Stomach smooth muscle (tissue), 2 donors: ENCODE results near the gene SELENOV.

Experiments
- H3K27ac ChIP-seq: one replicate; pipeline ENCODE4 v1.7.0; 2013; ENCODE audit warnings: mild to moderate bottlenecking, low read length, inconsistent platforms
- H3K27me3 ChIP-seq, 2 donors: one replicate each; pipeline ENCODE4 v1.7.0; 2013; ENCODE audit warnings: low read length in 2 of 2; ENCODE audit not compliant: insufficient read depth in 2 of 2, control insufficient read depth in 1 of 2
- H3K36me3 ChIP-seq, 2 donors: one replicate each; pipeline ENCODE4 v1.7.0; 2013; ENCODE audit warnings: low read length in 2 of 2; ENCODE audit not compliant: control insufficient read depth in 2 of 2, insufficient read depth in 2 of 2
- H3K4me1 ChIP-seq: one replicate; pipeline ENCODE4 v1.7.0; 2013; ENCODE audit warnings: low read length; ENCODE audit not compliant: control insufficient read depth, insufficient read depth
- H3K4me3 ChIP-seq, 2 donors: one replicate each; pipeline ENCODE4 v1.7.0; 2013; ENCODE audit warnings: low read length in 2 of 2
- H3K9ac ChIP-seq, 2 donors: one replicate each; pipeline ENCODE4 v1.7.0; 2013; ENCODE audit warnings: low read length in 2 of 2, mild to moderate bottlenecking in 1 of 2
- H3K9me3 ChIP-seq, 2 donors: one replicate each; pipeline ENCODE4 v1.7.0; 2013; ENCODE audit warnings: low read length in 2 of 2; ENCODE audit not compliant: control insufficient read depth in 2 of 2
- donor health status: healthy.
- donor health status: Pancreatic carcinoma.

The SELENOV gene

DNA sequence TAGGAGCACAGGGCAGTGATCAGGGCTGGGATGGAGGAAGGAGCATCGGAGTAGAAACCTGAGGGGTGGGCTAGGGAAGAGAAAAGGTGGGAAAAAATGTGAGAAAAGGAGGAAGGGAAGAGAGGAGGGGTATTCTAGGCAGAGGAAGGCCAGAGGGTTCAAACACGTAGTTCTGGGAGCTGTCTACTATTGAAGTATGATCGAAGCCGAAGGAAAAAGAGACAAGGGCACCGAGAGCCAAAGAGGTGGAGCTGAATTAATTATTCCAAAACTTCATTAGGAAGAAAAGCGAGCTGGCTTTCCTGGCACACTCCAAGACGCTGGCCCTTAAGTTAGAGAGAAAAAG is 8.4 kb upstream of the SELENOV start:
- peaks cover 56 to 62% of the 10 kb centered on the region in 2 donors for H3K27me3 ChIP-seq
- peak overlapping the region in 1 of 2 donors; percentile 61 for H3K4me3 ChIP-seq
- H3K9ac ChIP-seq, result no peak overlapping the region

DNA sequence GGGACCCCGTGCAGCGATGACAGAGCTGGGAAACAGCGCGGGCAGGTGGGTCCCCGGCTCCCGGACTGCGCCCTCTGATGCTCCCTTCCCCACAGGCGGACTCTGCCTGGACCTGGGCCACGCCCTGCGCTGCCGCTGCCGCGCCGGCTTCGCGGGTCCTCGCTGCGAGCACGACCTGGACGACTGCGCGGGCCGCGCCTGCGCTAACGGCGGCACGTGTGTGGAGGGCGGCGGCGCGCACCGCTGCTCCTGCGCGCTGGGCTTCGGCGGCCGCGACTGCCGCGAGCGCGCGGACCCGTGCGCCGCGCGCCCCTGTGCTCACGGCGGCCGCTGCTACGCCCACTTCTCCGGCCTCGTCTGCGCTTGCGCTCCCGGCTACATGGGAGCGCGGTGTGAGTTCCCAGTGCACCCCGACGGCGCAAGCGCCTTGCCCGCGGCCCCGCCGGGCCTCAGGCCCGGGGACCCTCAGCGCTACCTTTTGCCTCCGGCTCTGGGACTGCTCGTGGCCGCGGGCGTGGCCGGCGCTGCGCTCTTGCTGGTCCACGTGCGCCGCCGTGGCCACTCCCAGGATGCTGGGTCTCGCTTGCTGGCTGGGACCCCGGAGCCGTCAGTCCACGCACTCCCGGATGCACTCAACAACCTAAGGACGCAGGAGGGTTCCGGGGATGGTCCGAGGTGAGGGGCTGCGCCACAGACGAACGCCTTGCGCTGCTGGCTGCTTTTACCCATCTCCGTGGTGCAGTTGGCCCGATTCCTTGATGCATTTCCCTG is 7.8 kb upstream of the SELENOV start:
- H3K4me1 ChIP-seq, result peaks cover 12% of the 10 kb centered on the region
- H3K4me3 ChIP-seq, result peak overlapping the region; percentile 38 to 61
- no peak overlapping the region for H3K27ac ChIP-seq
- H3K9me3 ChIP-seq, result no peaks in the 10 kb centered on the region
- H3K27me3 ChIP-seq, result peaks cover 56 to 64% of the 10 kb centered on the region in 2 donors
- no peak overlapping the region for H3K9ac ChIP-seq
- H3K36me3 ChIP-seq, result no peaks in the 10 kb centered on the region

More for the DNA sequence above, 8.4 kb upstream of the SELENOV start:
- Histone ChIP-seq H3K4me1 (peaks cover 12% of the 10 kb centered on the region), H3K36me3 (no peaks in the 10 kb centered on the region), H3K9me3 (no peaks in the 10 kb centered on the region), H3K27ac (no peak overlapping the region)

DNA sequence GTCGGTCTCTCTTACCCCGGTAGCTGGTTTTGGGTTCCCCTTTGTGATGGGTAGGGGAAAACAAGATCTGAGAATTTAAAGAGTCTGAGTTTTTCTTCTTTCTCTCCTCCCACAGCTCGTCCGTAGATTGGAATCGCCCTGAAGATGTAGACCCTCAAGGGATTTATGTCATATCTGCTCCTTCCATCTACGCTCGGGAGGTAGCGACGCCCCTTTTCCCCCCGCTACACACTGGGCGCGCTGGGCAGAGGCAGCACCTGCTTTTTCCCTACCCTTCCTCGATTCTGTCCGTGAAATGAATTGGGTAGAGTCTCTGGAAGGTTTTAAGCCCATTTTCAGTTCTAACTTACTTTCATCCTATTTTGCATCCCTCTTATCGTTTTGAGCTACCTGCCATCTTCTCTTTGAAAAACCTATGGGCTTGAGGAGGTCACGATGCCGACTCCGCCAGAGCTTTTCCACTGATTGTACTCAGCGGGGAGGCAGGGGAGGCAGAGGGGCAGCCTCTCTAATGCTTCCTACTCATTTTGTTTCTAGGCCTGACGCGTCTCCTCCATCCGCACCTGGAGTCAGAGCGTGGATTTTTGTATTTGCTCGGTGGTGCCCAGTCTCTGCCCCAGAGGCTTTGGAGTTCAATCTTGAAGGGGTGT is 7.1 kb upstream of the SELENOV start:
- Histone ChIP-seq H3K9me3 (no peaks in the 10 kb centered on the region), H3K36me3 (no peaks in the 10 kb centered on the region), H3K27ac (no peak overlapping the region), H3K27me3 (peaks cover 58 to 64% of the 10 kb centered on the region in 2 donors), H3K4me1 (peaks cover 9% of the 10 kb centered on the region), H3K9ac (no peak overlapping the region), H3K4me3 (peak overlapping the region; percentile 38 to 61)

DNA sequence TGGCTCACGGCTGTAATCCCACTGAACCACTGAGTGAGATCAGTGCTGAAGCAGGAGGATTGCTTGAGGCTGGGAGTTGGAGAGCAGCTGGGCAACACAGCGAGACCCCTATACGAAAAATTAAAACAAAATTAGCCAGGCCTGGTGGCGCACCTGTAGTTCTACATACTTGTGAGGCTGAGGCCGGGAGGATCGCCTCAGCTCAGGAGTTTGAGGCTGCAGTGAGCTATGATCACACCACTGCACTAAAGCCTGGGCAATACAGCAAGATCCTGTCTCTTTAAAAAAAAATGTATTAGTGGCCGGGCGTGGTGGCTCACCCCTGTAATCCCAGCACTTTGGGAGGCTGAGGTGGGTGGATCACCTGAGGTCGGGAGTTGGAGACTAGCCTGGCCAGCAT is 6.3 kb upstream of the SELENOV start:
- no peak overlapping the region for H3K4me3 ChIP-seq
- H3K4me1 ChIP-seq, result peaks cover 6% of the 10 kb centered on the region
- H3K27me3 ChIP-seq, result peaks cover 54 to 56% of the 10 kb centered on the region in 2 donors
- H3K9me3 ChIP-seq, result no peaks in the 10 kb centered on the region
- H3K9ac ChIP-seq, result no peak overlapping the region
- H3K27ac ChIP-seq, result no peak overlapping the region
- no peaks in the 10 kb centered on the region for H3K36me3 ChIP-seq

DNA sequence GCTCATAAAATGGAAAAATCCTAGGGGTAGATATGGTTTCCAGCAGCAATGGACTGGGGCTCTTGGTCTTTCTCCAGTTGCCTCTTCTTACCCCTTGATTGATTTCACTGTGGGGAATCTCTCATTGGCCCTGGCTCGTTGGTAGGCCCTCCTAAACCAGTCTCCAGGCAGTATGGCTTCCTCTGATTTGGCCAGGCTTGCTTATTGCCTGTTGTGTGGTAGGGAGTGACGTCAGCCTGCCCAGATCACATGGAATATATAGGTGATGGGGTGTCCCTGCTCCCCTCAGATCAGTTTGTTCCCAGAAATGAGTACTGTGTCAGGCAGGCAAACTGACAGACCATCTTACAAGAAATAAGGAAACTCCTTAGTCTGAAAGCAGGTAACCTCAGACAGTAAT is 5.7 kb upstream of the SELENOV start:
- no peak overlapping the region for H3K9ac ChIP-seq
- peaks cover 53 to 54% of the 10 kb centered on the region in 2 donors for H3K27me3 ChIP-seq

DNA sequence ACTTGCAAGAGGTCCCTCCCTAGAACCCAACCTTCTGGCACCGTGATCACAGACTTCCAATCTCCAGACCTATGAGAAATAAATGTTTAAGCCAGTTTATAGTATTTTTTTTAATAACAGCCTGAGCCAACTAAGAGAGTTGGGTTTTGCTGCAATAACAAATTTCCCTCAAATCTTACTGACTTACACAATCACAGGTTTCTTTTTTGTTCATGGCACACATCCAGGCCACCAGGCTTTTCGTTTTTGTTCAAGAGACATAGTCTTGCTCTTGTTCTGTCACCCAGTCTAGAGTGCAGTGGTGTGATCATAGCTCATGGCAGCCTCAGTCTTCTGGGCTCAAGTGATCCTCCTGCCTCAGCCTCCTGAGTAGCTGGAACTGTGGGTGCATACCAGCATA is 2.0 kb upstream of the SELENOV start:
- H3K9ac ChIP-seq, result no peak overlapping the region
- no peaks in the 10 kb centered on the region for H3K36me3 ChIP-seq
- H3K4me1 ChIP-seq, result peaks cover 16% of the 10 kb centered on the region
- peaks cover 41% of the 10 kb centered on the region in 2 donors for H3K27me3 ChIP-seq
- no peak overlapping the region for H3K27ac ChIP-seq
- H3K4me3 ChIP-seq, result no peak overlapping the region
- no peaks in the 10 kb centered on the region for H3K9me3 ChIP-seq

More for the DNA sequence above, 5.7 kb upstream of the SELENOV start:
- H3K4me1 ChIP-seq, result peaks cover 6% of the 10 kb centered on the region
- no peak overlapping the region for H3K27ac ChIP-seq
- H3K4me3 ChIP-seq, result no peak overlapping the region
- H3K9me3 ChIP-seq, result no peaks in the 10 kb centered on the region
- no peaks in the 10 kb centered on the region for H3K36me3 ChIP-seq

DNA sequence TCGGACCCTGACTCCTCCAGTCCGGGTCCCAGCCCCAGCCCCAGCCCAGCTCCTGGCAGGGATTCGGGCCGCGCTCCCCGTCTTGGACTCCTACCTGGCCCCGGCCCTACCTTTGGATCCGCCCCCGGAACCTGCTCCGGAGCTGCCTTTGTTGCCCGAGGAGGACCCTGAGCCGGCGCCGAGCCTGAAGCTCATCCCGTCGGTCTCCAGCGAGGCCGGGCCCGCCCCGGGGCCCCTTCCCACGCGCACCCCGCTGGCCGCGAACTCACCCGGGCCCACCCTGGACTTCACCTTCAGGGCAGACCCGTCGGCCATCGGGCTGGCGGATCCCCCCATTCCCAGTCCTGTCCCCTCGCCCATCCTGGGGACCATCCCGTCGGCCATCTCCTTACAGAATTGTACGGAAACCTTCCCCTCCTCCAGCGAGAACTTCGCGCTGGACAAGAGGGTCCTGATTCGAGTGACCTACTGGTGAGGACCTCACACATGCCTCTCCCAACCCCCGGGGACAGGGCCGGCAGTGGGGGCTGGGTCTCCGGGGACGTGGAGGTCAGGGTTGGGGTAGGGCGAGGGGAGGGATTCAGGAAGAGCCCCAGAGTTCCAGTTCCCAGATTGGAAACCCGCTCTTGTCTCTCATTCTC is 732 bp downstream of the SELENOV start:
- no peaks in the 10 kb centered on the region for H3K36me3 ChIP-seq
- peak overlapping the region; percentile 55 to 68 for H3K4me3 ChIP-seq
- no peaks in the 10 kb centered on the region for H3K9me3 ChIP-seq
- no peak overlapping the region for H3K9ac ChIP-seq
- peaks cover 16% of the 10 kb centered on the region for H3K4me1 ChIP-seq
- peaks cover 29% of the 10 kb centered on the region in 2 donors for H3K27me3 ChIP-seq
- no peak overlapping the region for H3K27ac ChIP-seq

DNA sequence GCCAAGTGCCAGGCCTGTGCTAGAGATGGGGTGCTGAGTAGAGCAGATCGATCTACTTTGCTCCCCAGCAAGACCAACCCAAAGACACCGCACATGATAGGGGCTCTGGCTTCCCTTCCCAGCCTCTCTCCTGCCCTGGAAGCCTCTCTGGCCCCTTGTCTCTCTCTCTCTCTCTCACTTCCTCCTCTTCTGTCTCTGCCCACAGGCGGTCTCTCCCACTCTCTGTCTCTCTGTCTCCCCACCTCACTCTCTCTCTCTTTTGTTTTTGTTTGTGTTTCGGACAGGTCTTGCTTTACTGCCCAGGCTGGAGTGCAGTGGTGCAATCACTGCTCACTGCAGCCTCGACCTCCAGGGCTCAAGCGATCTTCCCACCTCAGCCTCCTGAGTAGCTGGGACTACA is 1.3 kb downstream of the SELENOV start:
- H3K27ac ChIP-seq, result no peak overlapping the region
- no peak overlapping the region for H3K4me3 ChIP-seq
- H3K36me3 ChIP-seq, result no peaks in the 10 kb centered on the region

DNA sequence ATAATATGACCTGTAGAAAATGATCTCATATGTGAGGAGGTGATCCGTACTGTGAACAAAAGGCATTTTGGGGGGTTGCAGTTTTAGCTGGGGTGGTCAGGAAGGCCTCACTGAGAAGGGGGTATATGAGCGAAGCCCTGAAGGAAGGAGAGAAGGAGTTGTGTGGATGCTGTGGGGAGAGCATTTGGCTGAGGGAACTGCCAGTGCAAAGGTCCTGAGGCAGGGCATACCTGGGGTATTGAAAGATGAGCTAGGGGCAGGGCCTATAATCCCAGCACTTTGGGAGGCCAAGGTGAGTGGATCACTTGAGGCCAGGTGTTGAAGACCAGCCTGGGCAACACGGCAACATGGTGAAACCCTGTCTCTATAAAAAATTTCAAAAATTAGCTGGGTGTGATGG is 2.5 kb downstream of the SELENOV start:
- H3K36me3 ChIP-seq, result no peaks in the 10 kb centered on the region
- H3K27me3 ChIP-seq, result peaks cover 25 to 27% of the 10 kb centered on the region in 2 donors
- no peaks in the 10 kb centered on the region for H3K9me3 ChIP-seq
- H3K4me3 ChIP-seq, result no peak overlapping the region
- no peak overlapping the region for H3K9ac ChIP-seq
- peaks cover 16% of the 10 kb centered on the region for H3K4me1 ChIP-seq
- H3K27ac ChIP-seq, result no peak overlapping the region

More for the DNA sequence above, 1.3 kb downstream of the SELENOV start:
- no peak overlapping the region for H3K9ac ChIP-seq
- H3K4me1 ChIP-seq, result peaks cover 16% of the 10 kb centered on the region
- H3K9me3 ChIP-seq, result no peaks in the 10 kb centered on the region
- peaks cover 27 to 29% of the 10 kb centered on the region in 2 donors for H3K27me3 ChIP-seq

DNA sequence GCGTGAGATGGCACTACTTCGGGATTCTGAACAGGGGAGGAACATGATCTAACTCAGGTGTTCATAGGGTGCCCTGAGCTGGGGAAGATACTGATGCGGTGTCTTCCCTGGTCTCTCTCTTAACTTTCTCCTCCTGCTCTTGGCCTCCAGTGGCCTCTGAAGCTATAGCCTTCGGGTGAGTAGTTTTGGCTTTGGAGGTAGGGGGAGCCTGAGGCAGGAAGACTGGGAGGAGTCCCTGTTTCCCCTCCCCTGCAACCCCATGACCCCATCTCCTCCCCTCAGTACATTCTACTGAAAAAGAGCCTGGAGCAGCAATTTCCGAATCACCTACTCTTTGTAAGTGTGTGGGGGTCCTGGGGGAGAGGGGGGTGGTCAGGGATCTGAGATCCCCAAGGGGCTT is 3.5 kb downstream of the SELENOV start:
- peaks cover 23 to 24% of the 10 kb centered on the region in 2 donors for H3K27me3 ChIP-seq
- no peak overlapping the region for H3K27ac ChIP-seq
- no peaks in the 10 kb centered on the region for H3K36me3 ChIP-seq
- no peak overlapping the region for H3K9ac ChIP-seq
- H3K4me3 ChIP-seq, result no peak overlapping the region
- no peaks in the 10 kb centered on the region for H3K9me3 ChIP-seq
- H3K4me1 ChIP-seq, result peaks cover 16% of the 10 kb centered on the region
